ENCODE measurements around the gene FAM193A. TPM values are rescaled to one million over a fixed set of nuclear protein-coding genes. Genes with fewer than 3 reads are reported as not detected.

FAM193A gene
- total RNA-seq, 1 donor from 2014 or later, result 14.6 TPM

- DNase-seq (ENCODE audit: low read depth), result no peak
- no peak for TF ChIP-seq CTCF (conservative IDR thresholded peaks at IDR 0.05; ENCODE audit: low read depth, low read length)
- H3K4me3 ChIP-seq (ENCODE audit: low read depth, low read length), result no peak overlapping the region
Measured at GRCh38 chr4:2746891-2747695, 210.6 kb downstream of the FAM193A start.

GRCh38 chr4:2750719-2751605 lies 214.5 kb downstream of the FAM193A start:
- DNase-seq (ENCODE audit: low read depth), result no peak
- TF ChIP-seq CTCF (conservative IDR thresholded peaks at IDR 0.05; ENCODE audit: low read depth, low read length), result no peak
- no peak overlapping the region for H3K4me3 ChIP-seq (ENCODE audit: low read depth, low read length)

- no peak for DNase-seq (ENCODE audit: low read depth)
- no peak for TF ChIP-seq CTCF (conservative IDR thresholded peaks at IDR 0.05; ENCODE audit: low read depth, low read length)
- H3K4me3 ChIP-seq (ENCODE audit: low read depth, low read length), result no peak overlapping the region
Measured at GRCh38 chr4:2753436-2753835, 217.0 kb downstream of the FAM193A start.

GRCh38 chr4:2754848-2755819 lies 218.7 kb downstream of the FAM193A start:
- peak overlapping the region; percentile 77 for H3K4me3 ChIP-seq (ENCODE audit: low read depth, low read length)
- no peak for DNase-seq (ENCODE audit: low read depth)
- TF ChIP-seq CTCF (conservative IDR thresholded peaks at IDR 0.05; ENCODE audit: low read depth, low read length), result no peak

- H3K4me3 ChIP-seq (ENCODE audit: low read depth, low read length), result peak within 1 kb of the TSS; percentile 77
- DNase-seq (ENCODE audit: low read depth), result no peak
- TF ChIP-seq CTCF (conservative IDR thresholded peaks at IDR 0.05; ENCODE audit: low read depth, low read length), result peak; percentile 30
Measured at GRCh38 chr4:2755821-2756690, 219.6 kb downstream of the FAM193A start, which contains the start of gene TNIP2. Gene TNIP2 (minus strand): TSS chr4:2756336. CDS start chr4:2756289, 47 bp downstream.

All from epithelial cell of proximal tubule (primary cell).